Brain microvascular endothelial cell (primary cell): ENCODE data around the gene SEC24A.
"Not testable (repeated sequence)": the region's sequence is repeated elsewhere in the genome, so short reads cannot be mapped to it uniquely, and the experiment has no call there.

Experiments
- DNase-seq: peaks from one replicate; pipeline ENCODE4 v3.0.0-alpha.2; 2020
- H3K27ac ChIP-seq: fragments of 250-450 bp; sonication (Bioruptor Pico); 2 replicates; pipeline ENCODE4 v1.5.1; 2020; ENCODE audit warnings: mild to moderate bottlenecking, moderate library complexity
- H3K27me3 ChIP-seq: fragments of 250-450 bp; sonication (Bioruptor Pico); replicated peaks from 2 replicates; pipeline ENCODE4 v1.5.1; 2020; ENCODE audit warnings: mild to moderate bottlenecking
- H3K36me3 ChIP-seq: fragments of 250-450 bp; sonication (Bioruptor Pico); replicated peaks from 2 replicates; pipeline ENCODE4 v1.5.1; 2020; ENCODE audit warnings: mild to moderate bottlenecking
- H3K4me3 ChIP-seq: 2 replicates; pipeline ENCODE4 v1.5.1; 2011; ENCODE audit warnings: low read depth, mild to moderate bottlenecking, control low read depth, low read length, moderate library complexity
- in situ Hi-C: cut with HindIII; loops from 2 replicates; pipeline ENCODE4 v1.10.0; 2017; ENCODE audit warnings: low sequenced_read_pairs, low pct_ligation_motif_present
- TF ChIP-seq, protein P1 (sequence below): IDR thresholded peaks from 2 replicates; pipeline ENCODE4 v1.5.1; 2011; ENCODE audit warnings: low read depth, mild to moderate bottlenecking, moderate library complexity, low read length, control low read depth, inconsistent platforms; ENCODE audit errors: missing control alignments

The SEC24A gene

DNA sequence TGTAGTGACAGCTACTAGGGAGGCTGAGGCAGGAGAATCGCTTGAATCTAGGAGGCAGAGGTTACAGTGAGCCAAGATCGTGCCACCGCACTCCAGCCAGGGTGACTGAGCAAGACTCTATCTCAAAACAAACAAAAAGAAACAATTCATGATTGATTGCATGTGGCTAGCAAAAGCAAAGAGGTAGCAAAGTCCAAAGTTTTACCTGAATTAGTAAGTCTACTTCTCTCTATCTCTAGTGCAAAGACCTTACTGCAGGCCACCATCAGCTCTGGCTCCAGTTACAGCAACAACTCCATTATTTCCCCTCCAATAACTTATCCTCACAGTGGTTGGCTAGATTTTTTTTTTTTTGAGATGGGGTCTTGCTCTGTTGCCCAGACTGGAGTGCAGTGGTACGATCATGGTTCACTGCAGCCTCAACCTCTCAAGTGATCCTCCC is 9.8 kb upstream of the SEC24A start:
- H3K27me3 ChIP-seq = no peaks in the 10 kb centered on the region
- DNase-seq = no peak
- H3K27ac ChIP-seq = no peak overlapping the region
- in situ Hi-C loops = no loop called here
- no peaks in the 10 kb centered on the region for H3K36me3 ChIP-seq
- TF ChIP-seq, protein P1, sequence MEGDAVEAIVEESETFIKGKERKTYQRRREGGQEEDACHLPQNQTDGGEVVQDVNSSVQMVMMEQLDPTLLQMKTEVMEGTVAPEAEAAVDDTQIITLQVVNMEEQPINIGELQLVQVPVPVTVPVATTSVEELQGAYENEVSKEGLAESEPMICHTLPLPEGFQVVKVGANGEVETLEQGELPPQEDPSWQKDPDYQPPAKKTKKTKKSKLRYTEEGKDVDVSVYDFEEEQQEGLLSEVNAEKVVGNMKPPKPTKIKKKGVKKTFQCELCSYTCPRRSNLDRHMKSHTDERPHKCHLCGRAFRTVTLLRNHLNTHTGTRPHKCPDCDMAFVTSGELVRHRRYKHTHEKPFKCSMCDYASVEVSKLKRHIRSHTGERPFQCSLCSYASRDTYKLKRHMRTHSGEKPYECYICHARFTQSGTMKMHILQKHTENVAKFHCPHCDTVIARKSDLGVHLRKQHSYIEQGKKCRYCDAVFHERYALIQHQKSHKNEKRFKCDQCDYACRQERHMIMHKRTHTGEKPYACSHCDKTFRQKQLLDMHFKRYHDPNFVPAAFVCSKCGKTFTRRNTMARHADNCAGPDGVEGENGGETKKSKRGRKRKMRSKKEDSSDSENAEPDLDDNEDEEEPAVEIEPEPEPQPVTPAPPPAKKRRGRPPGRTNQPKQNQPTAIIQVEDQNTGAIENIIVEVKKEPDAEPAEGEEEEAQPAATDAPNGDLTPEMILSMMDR = no peak
- no peak overlapping the region for H3K4me3 ChIP-seq

DNA sequence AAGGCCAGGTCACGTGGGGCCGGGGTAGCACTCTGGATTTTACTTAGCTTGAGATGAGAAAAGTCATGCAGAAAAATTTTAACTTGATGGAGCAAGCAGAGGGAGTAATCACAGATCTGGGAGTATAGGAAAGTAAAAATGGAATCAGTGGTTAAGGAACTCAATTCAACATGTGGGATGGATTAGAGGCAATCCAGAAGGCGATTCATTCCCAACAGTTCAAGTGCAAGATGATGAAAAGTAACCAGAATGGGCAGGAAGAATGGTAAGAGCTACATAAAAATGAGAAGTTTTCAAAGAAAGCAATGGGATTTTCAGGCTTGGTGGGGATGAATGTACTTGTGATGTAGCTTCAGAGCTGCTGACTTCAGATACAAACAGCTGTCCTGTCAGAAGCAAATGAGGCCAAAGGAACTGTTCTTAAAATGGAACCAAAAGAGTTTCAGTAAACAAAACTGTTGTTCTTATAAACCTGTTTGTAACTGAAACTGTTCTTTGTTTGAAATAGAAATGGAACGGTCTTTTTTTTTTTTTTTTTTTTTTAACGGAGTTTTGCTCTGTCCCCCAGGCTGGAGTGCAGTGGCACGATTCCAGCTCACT is 5.6 kb upstream of the SEC24A start:
- Histone ChIP-seq H3K4me3 (no peak overlapping the region), H3K27ac (no peak overlapping the region), H3K27me3 (no peaks in the 10 kb centered on the region), H3K36me3 (no peaks in the 10 kb centered on the region)
- no peak for DNase-seq
- in situ Hi-C loops = no loop called here
- TF ChIP-seq, protein P1 = no peak

DNA sequence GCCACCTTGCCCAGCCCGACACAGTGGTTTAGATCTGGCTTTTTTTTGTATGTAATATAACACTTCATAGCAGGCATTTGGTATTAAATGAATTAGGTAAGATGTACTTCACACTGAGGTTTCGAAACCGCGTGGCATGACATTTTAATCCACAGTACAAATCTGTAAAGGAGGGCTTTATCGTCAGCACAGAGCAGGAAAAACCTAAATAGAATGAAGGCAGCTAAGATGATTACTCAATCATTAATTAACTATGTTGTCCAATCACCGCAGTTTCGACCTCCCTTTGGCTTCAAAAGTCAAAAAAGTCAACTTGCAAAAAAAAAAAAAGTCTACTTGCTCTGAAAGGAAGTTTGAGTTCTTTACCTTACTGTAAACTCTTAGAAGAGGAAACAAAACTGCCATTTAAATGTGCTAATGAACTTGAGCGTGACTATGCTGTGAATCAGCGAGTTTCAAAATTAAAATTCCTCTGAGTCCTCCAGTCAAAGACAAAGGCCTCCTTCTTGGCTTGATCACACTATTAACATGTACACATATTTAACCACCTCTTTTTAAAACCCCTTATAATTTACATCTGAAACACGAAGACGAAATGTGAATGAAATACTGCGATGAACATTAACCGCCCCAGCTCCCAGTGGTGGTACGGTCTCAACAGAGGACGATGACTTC is 698 bp upstream of the SEC24A start:
- Histone ChIP-seq H3K36me3 (peaks cover 6% of the 10 kb centered on the region), H3K27me3 (no peaks in the 10 kb centered on the region), H3K4me3 (peak overlapping the region; percentile 99), H3K27ac (peak overlapping the region; percentile 98)
- in situ Hi-C loops = no loop called here
- no peak for DNase-seq
- TF ChIP-seq, protein P1 = no peak

DNA sequence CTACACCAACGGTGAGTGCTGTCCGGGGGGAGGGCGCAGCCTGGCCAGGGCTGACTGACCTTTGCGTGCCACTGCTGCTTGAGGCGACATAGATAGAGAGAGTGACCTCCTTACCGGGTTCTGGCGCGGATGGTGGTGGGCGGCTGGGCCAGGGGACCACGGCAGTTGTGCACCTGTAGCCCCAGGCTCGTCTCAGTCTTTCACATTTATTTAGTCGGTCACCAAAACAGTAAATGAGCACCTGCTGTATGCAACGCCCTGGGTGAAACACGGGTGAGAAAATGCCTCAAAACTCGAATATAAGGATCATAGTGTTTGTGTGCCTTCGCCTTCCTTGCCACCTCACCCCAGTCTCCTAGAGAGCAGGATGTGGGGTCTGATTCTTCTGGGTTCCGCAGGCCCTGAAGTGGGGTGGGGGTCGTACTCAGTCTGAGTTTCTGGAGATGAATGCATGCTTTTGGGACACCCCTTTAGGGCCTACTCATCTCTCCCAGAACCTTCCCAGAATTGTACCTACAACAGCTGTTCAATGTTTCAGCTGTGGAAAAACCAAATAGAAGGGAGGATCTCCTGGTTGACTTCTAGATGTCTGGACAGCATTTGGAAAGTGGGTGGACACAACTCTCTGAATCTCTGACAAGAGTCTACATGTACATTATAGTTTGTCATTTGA is 714 bp downstream of the SEC24A start:
- H3K27me3 ChIP-seq = no peaks in the 10 kb centered on the region
- peak overlapping the region; percentile 99 for H3K4me3 ChIP-seq
- no peak for DNase-seq
- peaks cover 6% of the 10 kb centered on the region for H3K36me3 ChIP-seq
- TF ChIP-seq, protein P1 = no peak
- H3K27ac ChIP-seq = peak overlapping the region; percentile 98
- in situ Hi-C loops = no loop called here

DNA sequence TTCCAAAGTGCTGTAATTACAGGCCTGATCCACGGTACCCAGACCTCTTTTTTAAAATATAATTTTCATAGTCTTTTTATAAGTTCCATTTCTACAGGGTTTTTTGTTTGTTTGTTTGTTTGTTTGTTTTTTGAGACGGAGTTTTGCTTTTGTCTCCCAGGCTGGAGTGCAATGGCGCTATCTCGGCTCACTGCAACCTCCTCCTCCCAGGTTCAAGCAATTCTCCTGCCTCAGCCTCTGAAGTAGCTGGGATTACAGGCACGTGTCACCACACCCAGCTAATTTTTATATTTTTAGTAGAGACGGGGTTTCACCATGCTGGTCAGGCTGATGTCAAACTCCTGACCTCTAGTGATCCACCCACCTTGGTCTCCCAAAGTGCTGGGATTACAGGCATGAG is 2.1 kb downstream of the SEC24A start:
- in situ Hi-C loops, H3K27ac ChIP-seq, H3K36me3 ChIP-seq, H3K27me3 ChIP-seq, DNase-seq: not testable (repeated sequence)
- peak overlapping the region; percentile 99 for H3K4me3 ChIP-seq

DNA sequence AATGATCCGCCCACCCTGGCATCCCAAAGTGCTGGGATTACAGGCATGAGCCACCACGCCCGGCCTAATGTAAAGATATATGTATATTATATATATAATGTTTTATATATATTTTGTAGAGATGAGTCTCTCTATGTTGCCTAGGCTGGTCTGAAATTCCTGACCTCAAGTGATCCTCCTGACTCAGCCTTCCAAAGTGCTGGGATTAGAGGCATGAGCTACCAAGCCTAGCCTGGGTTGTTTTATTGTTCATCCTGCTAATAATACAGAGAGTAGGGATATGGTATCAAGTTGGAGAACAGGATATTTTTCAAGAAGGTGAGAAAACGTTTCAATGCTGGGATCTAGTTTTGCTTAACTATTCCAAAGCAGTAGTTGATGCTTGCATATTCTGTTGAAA is 2.9 kb downstream of the SEC24A start:
- Histone ChIP-seq H3K27ac (no peak overlapping the region), H3K36me3 (peaks cover 6% of the 10 kb centered on the region), H3K4me3 (no peak overlapping the region), H3K27me3 (no peaks in the 10 kb centered on the region)
- in situ Hi-C loops = no loop called here
- DNase-seq = no peak
- TF ChIP-seq, protein P1 = no peak
